ENCODE data around the gene CAPN3.

CAPN3 gene

GRCh38 chr15:42374810-42375209 is 15.5 kb downstream of the CAPN3 start:
- Histone ChIP-seq H3K4me3 (no peak overlapping the region), H3K27ac (no peak overlapping the region)
- DNase-seq (ENCODE audit: low spot score): no peak
- TF ChIP-seq CTCF (IDR thresholded peaks at IDR 0.05): no peak

DNA sequence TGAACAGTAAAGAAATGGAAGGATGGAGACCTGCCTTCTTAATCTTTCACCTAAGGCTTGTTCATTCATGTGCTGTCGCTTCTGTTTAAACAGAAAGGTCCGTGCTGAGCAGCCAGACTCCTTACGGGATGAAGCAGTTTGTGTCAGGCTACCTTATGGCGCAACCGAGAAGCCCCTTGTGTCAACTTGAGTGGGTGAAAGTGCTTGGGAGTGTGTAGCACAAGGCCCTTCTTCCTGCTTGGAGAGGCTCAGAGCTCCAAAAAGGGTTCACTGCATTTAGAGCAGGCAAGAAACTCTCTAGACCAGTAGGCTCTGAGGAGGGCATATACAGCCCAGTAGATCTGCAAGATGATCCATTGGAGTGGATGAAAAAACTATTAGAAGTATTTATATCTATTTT is 16.0 kb downstream of the CAPN3 start:
- Histone ChIP-seq H3K4me3 (no peak overlapping the region), H3K27ac (no peak overlapping the region)
- TF ChIP-seq CTCF (IDR thresholded peaks at IDR 0.05): no peak
- DNase-seq (ENCODE audit: low spot score): no peak

DNA sequence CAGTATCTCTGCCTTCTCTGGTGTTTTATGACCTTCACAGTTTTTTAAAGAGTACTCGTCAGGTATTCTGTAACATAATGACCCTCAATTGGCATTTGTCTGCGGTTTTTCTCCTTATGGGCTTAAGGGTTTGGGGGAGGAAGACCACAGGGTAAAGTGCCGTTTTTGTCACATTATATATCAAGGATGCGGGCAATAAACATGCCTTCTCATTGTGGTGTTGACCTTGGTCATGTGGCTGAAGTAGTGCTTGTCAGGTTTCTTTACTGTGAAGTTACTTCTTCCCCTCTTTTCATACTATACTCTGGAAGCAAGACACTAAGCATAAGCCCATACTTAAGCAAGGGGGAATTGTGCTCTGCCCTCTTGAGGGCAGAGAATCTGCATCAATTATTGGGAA is 16.6 kb downstream of the CAPN3 start:
- TF ChIP-seq CTCF (IDR thresholded peaks at IDR 0.05): no peak
- no peak overlapping the region for H3K4me3 ChIP-seq
- no peak for DNase-seq (ENCODE audit: low spot score)
- H3K27ac ChIP-seq: no peak overlapping the region

DNA sequence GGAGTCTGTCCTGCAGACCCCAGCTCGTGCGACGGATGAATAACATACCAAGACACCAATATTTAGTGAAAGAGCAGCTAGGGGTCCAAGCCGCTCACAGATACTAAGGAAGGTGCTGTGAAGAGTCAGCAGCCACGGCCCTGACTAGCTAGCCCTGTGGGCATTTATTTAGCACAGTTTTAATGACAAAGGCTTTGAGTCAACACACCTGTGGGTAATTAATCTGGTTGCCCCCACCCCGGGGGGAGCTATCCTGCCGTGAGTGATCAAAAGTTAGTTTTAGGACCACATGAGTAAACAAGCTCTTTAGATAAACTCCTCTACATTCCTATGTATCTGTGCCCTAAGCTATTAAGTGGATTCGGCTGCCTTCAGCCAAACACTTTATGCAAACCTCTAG is 18.7 kb downstream of the CAPN3 start:
- TF ChIP-seq CTCF (IDR thresholded peaks at IDR 0.05): no peak
- Histone ChIP-seq H3K27ac (no peak overlapping the region), H3K4me3 (no peak overlapping the region)
- DNase-seq (ENCODE audit: low spot score): no peak

DNA sequence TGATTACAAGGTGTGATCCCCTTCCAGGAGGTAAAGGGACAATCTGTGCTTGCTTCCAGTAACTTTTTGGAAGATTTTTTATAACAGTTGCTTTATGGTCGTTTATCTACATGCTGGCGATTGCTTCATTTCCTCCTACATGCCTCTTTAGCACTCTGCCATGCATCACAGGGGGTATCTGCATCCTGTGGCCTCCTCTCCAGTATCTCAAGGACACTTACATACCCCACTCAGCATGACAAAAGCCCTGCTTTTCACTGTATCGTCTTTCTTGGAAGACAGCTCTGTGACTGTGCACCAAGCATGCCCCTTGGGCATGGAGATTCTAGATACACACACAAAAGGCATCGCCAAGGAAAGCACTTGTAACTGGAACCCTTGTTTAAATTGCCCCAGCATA is 25.3 kb downstream of the CAPN3 start:
- Histone ChIP-seq H3K27ac (no peak overlapping the region), H3K4me3 (no peak overlapping the region)
- no peak for DNase-seq (ENCODE audit: low spot score)
- no peak for TF ChIP-seq CTCF (IDR thresholded peaks at IDR 0.05)

- no peak for DNase-seq (ENCODE audit: low spot score)
- no peak overlapping the region for H3K27ac ChIP-seq
- H3K4me3 ChIP-seq: no peak overlapping the region
- TF ChIP-seq CTCF (IDR thresholded peaks at IDR 0.05): no peak
These were observed 26.1 kb downstream of the CAPN3 start for GRCh38 chr15:42385206-42385979.

- TF ChIP-seq CTCF (IDR thresholded peaks at IDR 0.05): no peak
- no peak overlapping the region for H3K4me3 ChIP-seq
- no peak overlapping the region for H3K27ac ChIP-seq
- DNase-seq (ENCODE audit: low spot score): no peak
These were observed 26.8 kb downstream of the CAPN3 start for GRCh38 chr15:42385980-42386700.
